ENCODE measurements around the gene IL17B.

DNA sequence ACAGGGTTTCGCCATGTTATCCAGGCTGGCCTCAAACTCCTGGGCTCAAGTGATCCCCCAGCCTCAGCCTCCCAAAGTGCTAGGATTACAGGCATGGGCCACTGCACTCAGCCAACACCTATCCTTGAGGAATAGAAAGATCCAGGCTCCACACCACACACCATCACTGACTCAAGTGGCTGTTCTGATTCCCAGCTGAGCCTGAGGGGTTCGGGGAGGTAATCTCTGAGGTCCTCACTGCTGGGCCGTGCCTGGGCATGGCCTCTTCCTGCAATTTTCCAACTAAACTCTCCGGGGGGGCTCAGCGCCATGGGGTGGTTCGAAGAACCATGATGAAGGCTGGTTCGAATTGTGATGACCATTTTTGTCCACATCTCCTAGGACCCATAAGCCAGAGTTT is 31.0 kb upstream of the IL17B start:
- no peak for TF ChIP-seq POLR2A (IDR thresholded peaks at IDR 0.05)
- TF ChIP-seq, protein P1, sequence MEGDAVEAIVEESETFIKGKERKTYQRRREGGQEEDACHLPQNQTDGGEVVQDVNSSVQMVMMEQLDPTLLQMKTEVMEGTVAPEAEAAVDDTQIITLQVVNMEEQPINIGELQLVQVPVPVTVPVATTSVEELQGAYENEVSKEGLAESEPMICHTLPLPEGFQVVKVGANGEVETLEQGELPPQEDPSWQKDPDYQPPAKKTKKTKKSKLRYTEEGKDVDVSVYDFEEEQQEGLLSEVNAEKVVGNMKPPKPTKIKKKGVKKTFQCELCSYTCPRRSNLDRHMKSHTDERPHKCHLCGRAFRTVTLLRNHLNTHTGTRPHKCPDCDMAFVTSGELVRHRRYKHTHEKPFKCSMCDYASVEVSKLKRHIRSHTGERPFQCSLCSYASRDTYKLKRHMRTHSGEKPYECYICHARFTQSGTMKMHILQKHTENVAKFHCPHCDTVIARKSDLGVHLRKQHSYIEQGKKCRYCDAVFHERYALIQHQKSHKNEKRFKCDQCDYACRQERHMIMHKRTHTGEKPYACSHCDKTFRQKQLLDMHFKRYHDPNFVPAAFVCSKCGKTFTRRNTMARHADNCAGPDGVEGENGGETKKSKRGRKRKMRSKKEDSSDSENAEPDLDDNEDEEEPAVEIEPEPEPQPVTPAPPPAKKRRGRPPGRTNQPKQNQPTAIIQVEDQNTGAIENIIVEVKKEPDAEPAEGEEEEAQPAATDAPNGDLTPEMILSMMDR (IDR thresholded peaks at IDR 0.05) = no peak
